HG03135 (cell line): ENCODE measurements around the gene CHN2.

Source experiments
- ATAC-seq: cut with Tn5 transposase; IDR thresholded peaks from one replicate; pipeline ENCODE4 v1.9.1; 2021; ENCODE audit warnings: mild to moderate bottlenecking, moderate library complexity; ENCODE audit not compliant: unreplicated experiment

Gene CHN2

DNA sequence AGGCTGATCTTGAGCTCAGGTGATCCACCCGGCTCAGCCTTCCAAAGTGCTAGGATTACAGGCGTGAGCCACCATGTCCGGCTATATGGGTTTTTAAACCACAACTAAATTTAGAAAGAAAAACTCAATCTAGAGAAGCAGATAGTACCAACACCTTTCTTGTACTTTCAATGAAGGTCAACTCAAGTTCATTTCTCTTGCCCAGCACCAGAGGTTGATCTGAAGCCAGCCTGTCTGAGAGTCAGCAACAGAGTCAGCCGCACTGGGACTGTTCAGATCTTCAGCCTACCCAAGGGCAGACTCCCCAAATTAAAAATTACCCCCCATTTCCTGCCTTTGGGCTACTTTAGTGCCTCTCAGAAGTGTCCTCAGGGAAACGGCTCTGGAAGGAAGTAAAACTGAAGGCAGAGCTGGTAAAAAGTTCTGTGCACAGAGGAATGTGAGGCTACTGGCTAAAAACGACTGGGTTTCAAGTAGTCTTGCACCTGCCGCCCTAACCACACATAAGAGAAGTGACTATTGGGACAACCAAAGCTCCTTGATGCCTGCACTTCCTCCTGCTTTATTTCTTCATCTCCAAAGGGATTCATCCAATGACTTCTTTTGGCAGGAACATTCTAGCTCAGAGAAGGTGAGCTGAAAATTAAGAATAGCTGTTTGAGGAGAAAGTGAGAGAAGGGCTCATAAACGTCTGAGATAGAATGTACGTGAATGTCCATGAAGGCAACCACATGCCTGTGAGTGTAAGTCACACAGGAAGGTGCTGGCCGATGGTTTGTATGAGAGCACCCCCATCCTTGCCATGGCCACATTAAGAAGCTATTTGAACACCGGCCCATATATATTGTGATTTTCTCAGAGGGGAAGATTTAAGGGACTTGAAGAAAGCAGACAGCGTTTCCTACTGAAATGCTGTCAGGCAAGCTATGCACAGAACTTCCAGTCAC is 226.7 kb downstream of the CHN2 start:
- no peak for ATAC-seq

GRCh38 chr7:29422829-29423228 is 228.3 kb downstream of the CHN2 start:
- ATAC-seq = no peak

DNA sequence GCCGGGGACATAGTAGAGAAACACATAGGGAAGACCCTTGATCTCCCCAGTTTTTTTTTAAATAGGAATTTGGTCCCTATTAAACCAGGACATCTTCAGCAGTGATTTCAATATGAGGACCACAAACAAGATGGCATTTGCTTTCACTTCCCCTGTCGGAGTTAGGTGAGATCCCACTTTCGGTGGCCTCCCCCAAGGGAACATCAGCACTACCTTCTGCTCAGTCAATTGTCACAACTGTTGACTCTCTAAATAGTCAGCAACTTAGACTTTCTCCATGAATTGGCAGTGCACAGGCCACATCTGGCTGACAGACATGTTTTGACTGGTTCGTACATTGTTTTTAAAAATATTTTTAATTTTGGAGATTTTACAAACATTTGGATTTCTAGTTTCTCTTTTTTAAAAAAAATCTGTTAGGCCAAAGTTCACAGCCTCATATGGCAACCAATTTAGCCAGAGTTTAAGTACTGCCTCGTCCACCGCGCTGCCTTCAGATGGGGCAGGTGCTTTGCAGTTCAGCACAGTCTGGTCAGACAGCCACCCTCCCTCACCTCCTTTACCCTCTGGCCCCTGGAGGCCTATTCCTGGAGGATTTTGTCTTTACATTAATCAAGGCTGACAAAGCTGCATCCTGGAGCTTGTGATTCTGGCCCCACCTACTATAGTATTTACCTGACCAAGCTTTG is 229.9 kb downstream of the CHN2 start:
- peak; percentile 46 for ATAC-seq

DNA sequence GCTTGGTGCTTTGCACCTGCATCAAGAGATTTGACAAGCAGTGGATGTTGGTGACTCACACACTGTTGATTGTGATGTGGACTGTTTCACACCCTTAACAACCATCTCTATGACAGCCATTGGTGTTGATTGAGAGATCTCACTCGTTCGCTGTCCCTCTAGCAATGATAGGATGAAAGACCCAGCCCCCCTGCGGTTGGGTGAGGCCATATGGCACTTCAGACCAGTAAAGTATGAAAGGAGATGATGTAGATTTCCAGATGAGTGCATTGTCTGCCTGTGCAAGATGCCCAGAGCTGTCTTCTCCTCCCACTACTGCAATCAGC is 230.4 kb downstream of the CHN2 start:
- ATAC-seq = no peak

DNA sequence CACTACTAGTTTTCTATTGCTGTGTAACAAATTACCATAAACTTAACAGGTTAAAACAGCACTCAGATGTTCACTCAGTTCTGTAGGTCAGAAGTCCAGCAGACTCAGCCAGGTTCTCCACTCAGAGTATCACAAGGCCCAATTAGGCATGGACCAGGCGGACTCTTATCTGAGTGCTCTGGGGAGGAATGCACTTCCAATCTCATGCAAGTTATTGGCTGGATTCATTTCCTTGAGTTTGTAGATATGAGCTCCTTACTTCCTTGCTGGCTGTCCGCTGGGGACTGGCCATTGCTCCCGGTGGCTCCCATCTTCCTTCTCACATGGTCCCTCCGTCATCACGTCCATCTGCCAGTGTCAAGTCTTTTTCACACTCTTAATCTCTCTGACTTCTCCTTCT is 232.0 kb downstream of the CHN2 start:
- ATAC-seq = no peak

- ATAC-seq = no peak
These were observed 234.8 kb downstream of the CHN2 start for GRCh38 chr7:29429401-29429800.

- no peak for ATAC-seq
These were observed 235.8 kb downstream of the CHN2 start for GRCh38 chr7:29430279-29430949.

- ATAC-seq = no peak
These were observed 237.1 kb downstream of the CHN2 start for GRCh38 chr7:29431686-29432085.

- ATAC-seq = no peak
These were observed 238.1 kb downstream of the CHN2 start for GRCh38 chr7:29432721-29433120.

GRCh38 chr7:29434380-29434768 is 239.8 kb downstream of the CHN2 start:
- no peak for ATAC-seq

- peak; percentile 72 for ATAC-seq
These were observed 240.6 kb downstream of the CHN2 start for GRCh38 chr7:29435167-29435566.

DNA sequence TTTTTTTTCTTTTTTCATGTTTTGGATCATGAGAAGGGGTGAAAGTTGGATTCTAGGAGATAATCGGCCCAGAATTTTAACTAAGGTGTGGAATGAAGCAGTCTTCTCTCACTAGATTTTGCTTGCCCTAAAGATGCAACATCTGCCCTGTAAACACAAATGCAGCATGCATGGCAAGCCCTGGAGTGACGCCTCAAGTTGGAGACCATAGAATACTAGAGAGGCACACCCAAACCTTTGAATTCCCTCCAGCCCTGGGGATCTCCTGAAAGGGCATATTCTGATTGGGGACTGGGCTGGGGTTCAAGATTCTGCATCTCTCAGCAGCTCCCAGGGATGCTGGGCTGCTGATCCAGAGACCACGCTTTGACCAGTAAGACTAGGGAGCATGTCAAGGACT is 241.3 kb downstream of the CHN2 start:
- ATAC-seq = no peak

DNA sequence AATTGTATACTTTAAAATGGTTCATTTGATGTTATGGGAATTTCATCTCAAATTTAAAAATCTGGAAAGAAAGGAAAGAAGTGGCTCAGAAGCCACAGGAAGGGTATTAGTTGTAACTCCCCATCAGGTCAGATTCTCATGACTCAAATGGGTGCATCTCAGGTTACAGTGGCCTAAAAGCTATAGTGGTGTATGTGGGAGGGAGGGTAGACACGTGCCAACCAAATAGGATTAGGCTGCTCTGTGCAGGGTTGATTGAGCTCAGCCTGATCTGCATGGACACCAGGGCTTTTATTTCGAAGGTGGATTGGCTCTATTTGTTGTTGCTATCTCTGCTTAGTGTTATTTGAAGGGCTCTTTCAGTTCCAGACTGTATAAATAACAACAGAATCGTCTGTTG is 247.6 kb downstream of the CHN2 start:
- no peak for ATAC-seq

DNA sequence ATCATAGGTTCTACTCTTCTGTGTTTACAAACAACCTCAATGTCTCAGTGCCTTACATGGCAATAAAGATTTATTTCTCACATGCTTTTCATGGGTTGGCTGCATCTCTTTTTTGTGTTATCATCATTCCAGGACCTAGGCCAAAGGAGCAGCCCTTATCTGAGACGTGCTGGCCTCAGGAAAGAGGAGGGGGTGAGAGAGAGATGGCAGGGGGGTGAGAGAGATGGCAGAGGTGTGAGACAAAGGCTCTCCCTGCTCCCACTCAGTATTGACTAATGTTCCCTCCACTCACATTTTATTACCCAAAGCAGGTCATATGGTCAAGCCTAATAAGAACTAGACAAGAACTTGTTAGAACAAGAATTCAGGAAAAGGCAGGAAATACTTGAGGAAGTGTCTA is 249.0 kb downstream of the CHN2 start:
- no peak for ATAC-seq

GRCh38 chr7:29444267-29444666 is 249.7 kb downstream of the CHN2 start:
- no peak for ATAC-seq

- no peak for ATAC-seq
These were observed 251.2 kb downstream of the CHN2 start for GRCh38 chr7:29445736-29446135.

DNA sequence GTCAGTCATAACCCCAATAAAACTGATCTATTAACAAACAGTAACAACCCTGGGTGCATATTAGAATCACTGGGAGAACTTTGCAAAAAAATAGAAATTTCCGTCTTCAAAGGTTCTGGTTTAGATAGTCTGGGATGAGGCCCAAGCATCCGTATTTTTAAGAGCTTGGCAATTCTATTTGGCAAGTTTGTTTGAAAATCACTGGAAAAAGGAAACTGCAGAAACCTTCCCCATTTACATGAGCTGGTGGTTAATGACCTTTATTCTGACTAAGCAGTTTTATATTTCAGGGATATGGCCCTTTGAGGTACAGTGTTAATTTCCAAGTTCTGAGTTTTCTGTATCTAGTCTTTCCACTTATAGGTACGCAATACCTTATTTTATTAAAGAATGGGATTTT is 253.3 kb downstream of the CHN2 start:
- no peak for ATAC-seq

DNA sequence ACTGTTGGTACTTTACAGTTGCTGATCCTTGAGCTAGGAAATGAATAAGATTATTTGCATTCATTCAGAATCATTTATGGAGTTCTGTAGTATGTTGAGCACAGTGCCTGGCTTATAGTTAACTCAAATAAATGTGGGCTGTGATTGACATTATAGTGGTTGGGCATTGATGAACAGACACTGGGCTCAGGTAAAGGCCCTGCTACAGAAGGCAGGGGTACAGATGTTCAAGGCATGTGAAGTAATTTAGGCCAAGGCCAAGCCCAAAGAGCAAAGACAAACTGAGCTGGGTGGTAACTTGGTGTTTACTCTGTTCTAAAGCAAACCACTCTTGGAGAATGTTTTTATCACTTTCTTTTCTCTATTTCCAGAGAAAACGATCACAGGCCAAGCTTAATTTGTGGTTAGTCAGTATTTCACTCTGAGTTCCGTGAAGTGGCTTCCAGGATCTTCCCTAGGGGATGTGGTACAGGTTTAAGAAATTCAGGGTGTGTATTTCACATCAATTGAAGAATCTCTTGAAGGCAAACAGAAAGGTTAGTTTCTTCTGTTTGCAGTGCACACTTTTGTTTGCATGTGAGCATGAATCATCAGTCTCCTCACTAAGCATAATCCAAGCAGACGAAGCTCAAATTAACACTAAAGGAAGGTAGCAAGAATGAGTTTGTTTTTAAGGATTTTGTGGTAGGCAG is 255.1 kb downstream of the CHN2 start:
- ATAC-seq = no peak

GRCh38 chr7:29453021-29453420 is 258.4 kb downstream of the CHN2 start:
- ATAC-seq = no peak

GRCh38 chr7:29454464-29454863 is 259.9 kb downstream of the CHN2 start:
- no peak for ATAC-seq

DNA sequence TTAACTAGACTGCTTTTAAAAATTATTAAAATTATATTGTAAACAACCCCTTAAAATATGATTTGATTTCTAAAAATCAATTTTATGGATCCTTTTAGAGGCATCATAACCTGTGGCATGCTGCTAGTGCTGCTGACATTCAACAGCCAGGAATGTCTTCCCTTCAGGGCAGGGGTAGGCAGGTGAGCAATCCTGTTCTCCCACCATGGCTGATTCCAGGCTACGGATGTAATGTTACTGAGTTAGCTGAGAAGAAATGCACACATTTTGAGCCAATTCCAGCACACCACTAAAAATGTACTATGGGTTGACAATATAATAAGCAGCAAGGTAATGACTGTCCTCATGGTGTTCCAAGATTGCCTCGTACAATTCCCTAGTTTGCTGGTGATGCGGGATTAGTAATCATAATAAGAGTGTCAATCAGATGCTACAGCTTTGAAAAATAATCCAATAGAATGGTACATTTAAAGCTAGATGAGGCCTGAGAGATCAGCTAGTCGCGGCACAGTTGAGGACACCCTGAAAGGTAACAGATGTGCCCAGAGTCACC is 260.4 kb downstream of the CHN2 start:
- ATAC-seq = no peak
